HepG2 (cell line): ENCODE data around the gene SELENOW. TPM values are rescaled to one million over a fixed set of nuclear protein-coding genes. Genes with fewer than 3 reads are reported as not detected.

Experiments used
- ATAC-seq: fragments of 200-7000 bp; cut with Tn5 transposase; 3 replicates; pipeline ENCODE4 v1.9.1; 2020; ENCODE audit warnings: mild to moderate bottlenecking, moderate library complexity
- BruUV-seq: library from RNA; stranded (reverse); fragments of 400-500 nt; replicated peaks from 2 replicates; lab custom pipeline; 2021; lab: Mats Ljungman, UMichigan
- CTCF ChIA-PET: fragments of 300-600 bp; formaldehyde crosslinking; extraction: SDS; loops from one replicate; lab custom pipeline; 2021; ENCODE audit warnings: low total read pairs, inconsistent platforms, low intra/inter-chr PET ratio; lab: Yijun Ruan, JAX
- POLR2A ChIA-PET: fragments of 350-600 bp; sonication (Branson Sonifier 250); formaldehyde crosslinking; loops from one replicate; lab custom pipeline; 2020; ENCODE audit warnings: antibody characterized with exemption, inconsistent platforms; lab: Yijun Ruan, JAX
- DNase-seq: peaks from one replicate; pipeline ENCODE4 v3.0.0-alpha.2; 2015; ENCODE audit warnings: low spot score
- FAIRE-seq: peaks from 3 replicates; lab custom pipeline; 2011; peaks lifted over from hg19 to GRCh38; lab: Jason Lieb, UNC
- H2AFZ ChIP-seq: one replicate; pipeline ENCODE4 v1.6.1; 2011; ENCODE audit warnings: low read length, inconsistent platforms
- H3K27ac ChIP-seq: fragments of 300-600 bp; 3 replicates; pipeline ENCODE4 v1.8.0; 2011; ENCODE audit warnings: mixed run types, mild to moderate bottlenecking, mixed read lengths, low read length, inconsistent platforms; ENCODE audit not compliant: insufficient read depth; ENCODE audit errors: extremely low read length
- H3K27me3 ChIP-seq, 2 experiments: fragments of 200-600 bp in 1 of 2; 2 replicates in 1 of 2; 3 replicates in 1 of 2; pipeline versions ENCODE4 v1.6.0 to v1.8.0; 2011; ENCODE audit warnings: low read length in 2 of 2, mild to moderate bottlenecking in 2 of 2, moderate library complexity in 2 of 2, inconsistent platforms in 1 of 2; ENCODE audit not compliant: insufficient read depth in 2 of 2, control insufficient read depth in 1 of 2
- H3K36me3 ChIP-seq, 2 experiments: fragments of 200-600 bp in 1 of 2; replicated peaks in 1 of 2; 2 replicates in 1 of 2; 3 replicates in 1 of 2; pipeline versions ENCODE4 v1.5.1 to v1.8.0; 2011; ENCODE audit warnings: low read length in 2 of 2, inconsistent platforms in 1 of 2; ENCODE audit not compliant: insufficient read depth in 2 of 2, control insufficient read depth in 1 of 2
- H3K4me1 ChIP-seq: 2 replicates; pipeline ENCODE4 v1.5.1; 2012; ENCODE audit warnings: low read length, inconsistent platforms; ENCODE audit not compliant: insufficient read depth
- H3K4me2 ChIP-seq: 2 replicates; pipeline ENCODE4 v1.6.0; 2011; ENCODE audit warnings: low read depth, low read length, inconsistent platforms
- H3K4me3 ChIP-seq, 3 experiments: fragments of 200-600 bp in 1 of 3; sonication (generic), shearing (Covaris generic) in 1 of 3; replicated peaks in 1 of 3; 2 replicates each; pipeline ENCODE4 v1.5.1; 2011 to 2016; ENCODE audit warnings: low read length in 3 of 3, inconsistent platforms in 2 of 3, low read depth in 2 of 3, mild to moderate bottlenecking in 2 of 3, control low read depth in 1 of 3, mixed read lengths in 1 of 3; ENCODE audit not compliant: insufficient read depth in 1 of 3
- H3K79me2 ChIP-seq: one replicate; pipeline ENCODE4 v1.6.1; 2011; ENCODE audit warnings: low read length, inconsistent platforms; ENCODE audit not compliant: insufficient read depth
- H3K9ac ChIP-seq: 2 replicates; pipeline ENCODE4 v1.6.0; 2011; ENCODE audit warnings: mild to moderate bottlenecking, low read depth, low read length, inconsistent platforms; ENCODE audit not compliant: insufficient read depth
- H3K9me3 ChIP-seq: 2 replicates; pipeline ENCODE4 v1.5.1; 2012; ENCODE audit warnings: mild to moderate bottlenecking, low read length
- H4K20me1 ChIP-seq: 2 replicates; pipeline ENCODE4 v1.6.0; 2011; ENCODE audit warnings: inconsistent platforms, mild to moderate bottlenecking, low read length, moderate library complexity; ENCODE audit not compliant: insufficient read depth
- CREB1 ChIP-seq, 2 experiments: fragments of 450-650 bp in 1 of 2; IDR thresholded peaks; 2 replicates each; pipeline ENCODE4 v1.6.1; 2016 to 2017; ENCODE audit warnings: control low read depth in 1 of 2, mild to moderate bottlenecking in 1 of 2, missing compliant biosample characterization in 1 of 2, missing genetic modification characterization in 1 of 2
- ZFY ChIP-seq: sonication (generic); formaldehyde crosslinking; IDR thresholded peaks from 2 replicates; pipeline ENCODE4 v1.4.0; 2020; ENCODE audit warnings: missing genetic modification reagents
- ZNF713 ChIP-seq: sonication (generic); formaldehyde crosslinking; IDR thresholded peaks from 2 replicates; pipeline ENCODE4 v1.4.0; 2020; ENCODE audit warnings: mild to moderate bottlenecking, missing genetic modification reagents
- WGBS: methylation state at CpG from one replicate; pipeline ENCODE4 v1.1.6; 2017; ENCODE audit warnings: low lambda C conversion rate; 5-methylcytosine and 5-hydroxymethylcytosine counted together
- in situ Hi-C: cut with HindIII; loops from 2 replicates; pipeline ENCODE4 v1.10.0; 2017; ENCODE audit warnings: low pct_unique_long_range_greater_than_20kb; ENCODE audit not compliant: extremely low pct_ligation_motif_present
- intact Hi-C: fragments of 100-400 bp; cut with micrococcal nuclease; formaldehyde crosslinking; loops from one replicate; pipeline ENCODE4 v1.10.0; 2022; ENCODE audit not compliant: unreplicated experiment
- polyA plus RNA-seq, 8 experiments: library from polyadenylated mRNA; depleted of rRNA in 3 of 8; stranded (reverse) in 7 of 8; unstranded in 1 of 8; fragments of >200 nt; fragmentation: Illumina TruSeq in 4 of 8; extraction: Trizol in 4 of 8; gene quantifications; 2 replicates each; pipeline versions ENCODE4 v1.2.1 to v1.2.3, GENCODE V29; 2011 to 2016; ENCODE audit warnings: low read depth in 4 of 8, missing spikeins in 1 of 8, mixed read lengths in 1 of 8; ENCODE audit not compliant: insufficient read depth in 1 of 8
- total RNA-seq, 5 experiments: library from RNA; depleted of rRNA; stranded (reverse); fragments of >200 nt; fragmentation: Illumina TruSeq; extraction: Trizol; gene quantifications; 2 replicates each; pipeline ENCODE4 v1.2.3, GENCODE V29; 2016; ENCODE audit warnings: low read depth in 1 of 5
- TF ChIP-seq, protein P1 (sequence below): fragments of 450-650 bp; IDR thresholded peaks from 2 replicates; pipeline ENCODE4 v1.6.1; 2016

SELENOW gene
- total and polyA plus RNA-seq, 2 of the 13 experiments (the other 11 are each of a cell fraction or from before 2014, with no cell fraction given): 50.3 to 64.7 TPM

DNA sequence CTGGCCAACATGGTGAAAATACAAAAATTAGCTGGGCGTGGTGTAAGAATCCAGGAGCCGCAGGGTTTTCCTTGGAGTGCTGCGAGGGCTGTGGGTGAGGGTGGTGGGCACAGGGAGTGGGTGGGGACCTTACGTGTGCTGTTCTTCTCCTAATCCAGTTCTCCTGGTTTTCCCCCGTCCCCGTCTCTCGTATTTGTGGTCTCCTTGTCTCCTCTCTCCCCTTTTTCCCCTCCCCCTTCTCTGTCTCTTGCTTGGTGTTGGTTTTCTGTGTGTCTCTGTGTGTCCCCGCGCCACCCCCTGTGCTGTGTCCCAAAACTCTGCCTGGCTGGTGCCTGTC is 1.7 kb downstream of the SELENOW start:
- DNase-seq (no peak), FAIRE-seq (no peak), ATAC-seq (no peak)
- no peak overlapping the region for H2AFZ ChIP-seq
- no peaks in the 10 kb centered on the region for H4K20me1 ChIP-seq
- peak overlapping the region; percentile 94; the same call in 1 of the 2 replicates for H3K4me2 ChIP-seq
- peaks cover 18% of the 10 kb centered on the region for H3K79me2 ChIP-seq
- H3K36me3 ChIP-seq: peaks cover 0 to 22% of the 10 kb centered on the region in 2 experiments; a peak in 3 of 5 replicates
- 96% methylated on average over 9 of the region's 9 CpGs for WGBS
- H3K27me3 ChIP-seq: no peaks in the 10 kb centered on the region; a peak in 1 of 5 replicates
- H3K4me3 ChIP-seq: peak overlapping the region in 1 of 3 experiments; percentile 88; a peak in 1 of 6 replicates
- BruUV-seq: no TSS peak
- peaks cover 36% of the 10 kb centered on the region for H3K4me1 ChIP-seq
- intact Hi-C loops: no loop called here
- H3K9me3 ChIP-seq: no peaks in the 10 kb centered on the region
- in situ Hi-C loops: no loop called here
- peak overlapping the region; percentile 97; the same call in 1 of the 2 replicates for H3K9ac ChIP-seq
- H3K27ac ChIP-seq: no peak overlapping the region
- ChIA-PET CTCF (no interaction called here), POLR2A (no interaction called here)
- TF ChIP-seq ZFY (CRISPR knock-in tag): no peak

DNA sequence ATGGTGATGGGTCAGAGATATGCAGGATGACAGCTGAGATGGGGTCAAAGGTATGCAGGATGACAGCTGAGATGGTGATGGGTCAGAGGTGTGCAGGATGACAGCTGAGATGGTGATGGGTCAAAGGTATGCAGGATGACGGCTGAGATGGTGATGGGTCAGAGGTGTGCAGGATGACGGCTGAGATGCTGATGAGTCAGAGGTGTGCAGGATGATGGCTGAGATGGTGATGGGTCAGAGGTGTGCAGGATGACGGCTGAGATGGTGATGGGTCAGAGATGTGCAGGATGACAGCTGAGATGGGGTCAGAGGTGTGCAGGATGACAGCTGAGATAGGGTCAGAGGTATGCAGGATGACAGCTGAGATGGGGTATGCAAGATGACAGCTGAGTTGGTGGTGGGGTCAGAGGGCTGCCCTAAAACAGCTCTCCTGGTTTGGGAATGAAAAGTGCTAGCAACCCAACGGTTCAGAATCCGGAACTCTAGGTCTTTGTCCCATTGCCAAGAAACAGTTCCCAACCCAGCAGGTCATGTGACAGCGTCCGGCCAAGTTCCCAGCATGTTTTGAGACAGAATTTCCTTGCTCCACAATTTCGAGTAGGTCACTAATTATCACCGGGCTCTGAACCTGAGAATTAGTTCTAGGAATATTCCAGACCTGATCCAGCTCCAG is 3.2 kb downstream of the SELENOW start:
- H3K4me2 ChIP-seq: no peak overlapping the region
- no peak overlapping the region for H3K4me3 ChIP-seq
- ChIA-PET CTCF (no interaction called here), POLR2A (interaction anchor here (0.7 kb wide), 1 partner anchor 44 kb away, joined by 3 read pairs; no protein-coding TSS in a partner anchor)
- H3K27ac ChIP-seq: no peak overlapping the region
- no peaks in the 10 kb centered on the region for H3K9me3 ChIP-seq
- FAIRE-seq: no peak
- TF ChIP-seq, protein P1, sequence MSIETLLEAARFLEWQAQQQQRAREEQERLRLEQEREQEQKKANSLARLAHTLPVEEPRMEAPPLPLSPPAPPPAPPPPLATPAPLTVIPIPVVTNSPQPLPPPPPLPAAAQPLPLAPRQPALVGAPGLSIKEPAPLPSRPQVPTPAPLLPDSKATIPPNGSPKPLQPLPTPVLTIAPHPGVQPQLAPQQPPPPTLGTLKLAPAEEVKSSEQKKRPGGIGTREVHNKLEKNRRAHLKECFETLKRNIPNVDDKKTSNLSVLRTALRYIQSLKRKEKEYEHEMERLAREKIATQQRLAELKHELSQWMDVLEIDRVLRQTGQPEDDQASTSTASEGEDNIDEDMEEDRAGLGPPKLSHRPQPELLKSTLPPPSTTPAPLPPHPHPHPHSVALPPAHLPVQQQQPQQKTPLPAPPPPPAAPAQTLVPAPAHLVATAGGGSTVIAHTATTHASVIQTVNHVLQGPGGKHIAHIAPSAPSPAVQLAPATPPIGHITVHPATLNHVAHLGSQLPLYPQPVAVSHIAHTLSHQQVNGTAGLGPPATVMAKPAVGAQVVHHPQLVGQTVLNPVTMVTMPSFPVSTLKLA: 0 out of 2 replicates have a peak, but pooled peaks have one; percentile 6
- no peak for TF ChIP-seq ZNF713 (CRISPR knock-in tag)
- TF ChIP-seq CREB1 (IDR thresholded peaks at IDR 0.05): peak; percentile 74
- TF ChIP-seq CREB1 (CRISPR knock-in tag; IDR thresholded peaks at IDR 0.05): no peak
- H3K79me2 ChIP-seq: peaks cover 18% of the 10 kb centered on the region
- H3K27me3 ChIP-seq: no peaks in the 10 kb centered on the region; a peak in 1 of 5 replicates
- no TSS peak for BruUV-seq
- H3K36me3 ChIP-seq: peaks cover 1 to 22% of the 10 kb centered on the region in 2 experiments; a peak in 4 of 5 replicates
- intact Hi-C loops (no loop called here), in situ Hi-C loops (no loop called here)
- no peaks in the 10 kb centered on the region for H4K20me1 ChIP-seq
- no peak for DNase-seq
- H3K9ac ChIP-seq: no peak overlapping the region
- no peak for ATAC-seq
- peaks cover 26% of the 10 kb centered on the region for H3K4me1 ChIP-seq
- no peak overlapping the region for H2AFZ ChIP-seq
- 94% methylated on average over 9 of the region's 9 CpGs for WGBS
